Measurements from ENCODE around the gene DENND2D.

Gene DENND2D

GRCh38 chr1:111236806-111237205 lies 36.4 kb upstream of the DENND2D start:
- H3K36me3 ChIP-seq (ENCODE audit: control insufficient read depth in 2 of 2, insufficient read depth in 1 of 2, low read length in 2 of 2), result no peaks in the 10 kb centered on the region
- CTCF ChIA-PET, result interaction anchor here (1.4 to 1.8 kb wide), 2 partner anchors 13 to 14 kb away, joined by 4 read pairs; no protein-coding TSS in a partner anchor

GRCh38 chr1:111236379-111236778 lies 35.9 kb upstream of the DENND2D start:
- H3K27ac ChIP-seq (ENCODE audit: extremely low read depth, low read depth, low read length), result no peak overlapping the region
- no peaks in the 10 kb centered on the region for H3K36me3 ChIP-seq (ENCODE audit: control insufficient read depth in 2 of 2, insufficient read depth in 1 of 2, low read length in 2 of 2)
- ChIA-PET POLR2A (no interaction called here), CTCF (interaction anchor here (1.8 kb wide), 1 partner anchor 13 kb away, joined by 4 read pairs; no protein-coding TSS in a partner anchor)
- TF ChIP-seq ZFP41 (tag by site-specific recombination; IDR thresholded peaks at IDR 0.05; ENCODE audit: borderline replicate concordance) (no peak), ZBTB44 (tag by site-specific recombination; IDR thresholded peaks at IDR 0.05) (no peak), ZNF558 (tag by site-specific recombination; IDR thresholded peaks at IDR 0.05) (no peak), ZNF791 (tag by site-specific recombination; IDR thresholded peaks at IDR 0.05) (no peak), YY1 (tag by site-specific recombination; IDR thresholded peaks at IDR 0.05) (no peak), ZNF629 (tag by site-specific recombination; IDR thresholded peaks at IDR 0.05) (no peak), ZEB2 (tag by site-specific recombination; IDR thresholded peaks at IDR 0.05) (no peak)
- no peaks in the 10 kb centered on the region for H3K9me3 ChIP-seq (ENCODE audit: control insufficient read depth, insufficient read depth, low read depth, low read length)
- no peak overlapping the region for H3K4me3 ChIP-seq (ENCODE audit: low read depth, low read length)
- H3K4me1 ChIP-seq (ENCODE audit: control insufficient read depth, insufficient read depth, low read length), result no peaks in the 10 kb centered on the region

More at GRCh38 chr1:111236806-111237205, 36.4 kb upstream of the DENND2D start:
- TF ChIP-seq ZNF792 (tag by site-specific recombination; IDR thresholded peaks at IDR 0.05) (no peak), ZNF585B (tag by site-specific recombination; IDR thresholded peaks at IDR 0.05) (no peak), ZNF23 (tag by site-specific recombination; IDR thresholded peaks at IDR 0.05; ENCODE audit: borderline replicate concordance) (no peak), KLF8 (tag by site-specific recombination; IDR thresholded peaks at IDR 0.05) (no peak), ZNF354C (tag by site-specific recombination; IDR thresholded peaks at IDR 0.05; ENCODE audit: borderline replicate concordance, low read depth) (no peak), ZNF510 (tag by site-specific recombination; IDR thresholded peaks at IDR 0.05; ENCODE audit: insufficient replicate concordance) (no peak), PRDM4 (tag by site-specific recombination; IDR thresholded peaks at IDR 0.05) (no peak), ZNF639 (tag by site-specific recombination; IDR thresholded peaks at IDR 0.05) (no peak), OVOL3 (tag by site-specific recombination; IDR thresholded peaks at IDR 0.05) (no peak), ZNF449 (tag by site-specific recombination; IDR thresholded peaks at IDR 0.05) (no peak)
- H3K27ac ChIP-seq (ENCODE audit: extremely low read depth, low read depth, low read length), result no peak overlapping the region
- H3K4me1 ChIP-seq (ENCODE audit: control insufficient read depth, insufficient read depth, low read length), result no peaks in the 10 kb centered on the region
- POLR2A ChIA-PET, result no interaction called here
- H3K4me3 ChIP-seq (ENCODE audit: low read depth, low read length), result no peak overlapping the region
- no peaks in the 10 kb centered on the region for H3K9me3 ChIP-seq (ENCODE audit: control insufficient read depth, insufficient read depth, low read depth, low read length)
